ENCODE data around the gene HMX2. TPM values are rescaled to one million over a fixed set of nuclear protein-coding genes. Genes with fewer than 3 reads are reported as not detected.
A peak's percentile ranks its signal among the peaks of the same experiment; 100 is the strongest.

HMX2 gene
- total and polyA plus RNA-seq, 2 of the 8 experiments (the other 6 are each of a cell fraction or from before 2014, with no cell fraction given), result 2.0 to 2.7 TPM

DNA sequence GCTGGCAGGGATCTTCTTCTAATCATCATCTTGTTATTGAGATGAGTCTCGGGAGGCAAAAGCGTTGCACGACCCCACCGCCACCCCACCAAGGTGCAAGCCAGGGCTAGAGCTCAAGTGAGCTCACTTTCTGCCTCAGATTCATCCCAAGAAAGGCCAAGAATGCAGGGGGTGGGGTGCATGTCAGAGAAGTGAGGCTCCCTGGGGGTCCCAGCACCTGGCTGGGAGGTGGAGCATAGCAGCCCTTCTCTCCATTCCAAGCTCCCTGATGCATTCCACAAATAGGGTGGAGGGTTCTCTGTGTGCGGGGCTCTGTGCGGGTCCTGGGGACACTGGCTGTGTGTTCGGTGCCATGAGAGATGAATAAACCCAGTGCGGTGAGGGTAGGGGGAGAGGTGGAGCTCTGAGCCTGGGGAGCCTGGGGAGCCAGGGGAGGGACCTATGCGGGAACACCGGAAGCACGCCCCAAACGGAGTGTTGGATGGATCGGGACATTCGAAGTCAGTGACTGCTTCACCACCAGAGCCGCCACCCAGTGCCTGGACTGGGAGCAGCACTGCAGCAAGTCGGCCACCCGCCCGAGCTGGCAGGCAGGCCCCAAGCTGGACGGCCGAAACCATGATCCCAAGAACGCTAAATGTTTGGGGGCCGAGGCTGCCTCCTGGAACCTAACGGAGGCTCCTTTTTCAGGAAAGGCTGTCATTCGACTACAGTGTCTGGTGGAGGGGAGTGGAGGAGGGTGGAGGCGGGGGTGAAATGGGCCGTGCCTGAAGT, 30.1 kb upstream of the HMX2 start (continued):
- TF ChIP-seq CTCF (IDR thresholded peaks at IDR 0.05; ENCODE audit: control extremely low read depth in 1 of 3, insufficient read depth in 1 of 3, low read depth in 1 of 3, low read length in 3 of 3) (peak; percentile 29 to 54 (median 33)), HDAC2 (IDR thresholded peaks at IDR 0.05; ENCODE audit: borderline replicate concordance in 1 of 2, low read depth in 2 of 2, low read length in 2 of 2) (peak in 1 of 2 experiments; percentile 81; a peak in 1 of 4 replicates), SP2 (IDR thresholded peaks at IDR 0.05; ENCODE audit: low read length) (no peak), KDM4A (IDR thresholded peaks at IDR 0.05; ENCODE audit: low read depth, low read length, severe bottlenecking) (no peak), CREB1 (IDR thresholded peaks at IDR 0.05) (no peak; the same call in 1 of the 2 replicates), PHF8 (conservative IDR thresholded peaks at IDR 0.05; ENCODE audit: low read depth, low read length) (no peak), CTBP2 (IDR thresholded peaks at IDR 0.05; ENCODE audit: borderline replicate concordance, insufficient read depth, insufficient read length, low read length) (no peak), SIN3A (conservative IDR thresholded peaks at IDR 0.05 in 1 of 2, IDR thresholded peaks at IDR 0.05 in 1 of 2; ENCODE audit: low read depth in 1 of 2, low read length in 2 of 2) (peak in 1 of 2 experiments; percentile 29; a peak in 1 of 4 replicates)
